Measurements from ENCODE around the gene LRP6. TPM values are rescaled to one million over a fixed set of nuclear protein-coding genes. Genes with fewer than 3 reads are reported as not detected.

Gene LRP6
- total RNA-seq, 1 experiment from 2014 or later: 62.4 TPM

DNA sequence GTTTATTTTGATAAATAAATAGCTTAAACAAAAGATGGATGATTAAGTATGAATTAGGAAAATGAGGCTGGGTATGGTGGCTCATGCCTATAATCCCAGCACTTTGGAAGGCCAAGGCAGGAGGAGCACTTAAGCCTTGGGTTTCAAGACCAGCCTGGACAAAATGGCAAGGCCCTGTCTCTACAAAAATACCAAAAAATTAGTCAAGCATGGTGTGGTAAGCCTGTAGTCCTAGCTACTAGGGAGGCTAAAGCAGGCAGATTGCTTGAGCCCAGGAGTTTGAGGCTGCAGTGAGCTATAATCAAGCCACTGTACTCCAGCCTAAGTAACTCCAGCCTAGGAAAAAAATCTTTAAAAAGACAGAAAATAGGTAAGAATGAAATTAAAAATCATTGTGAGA lies 100.1 kb downstream of the LRP6 start:
- Histone ChIP-seq H3K4me1 (ENCODE audit: insufficient read depth, low read length) (no peaks in the 10 kb centered on the region), H3K79me2 (ENCODE audit: insufficient read depth, low read length) (no peaks in the 10 kb centered on the region), H3K14ac (ENCODE audit: insufficient read depth, low read length) (no peak overlapping the region), H3K27me3 (ENCODE audit: insufficient read depth, low read length) (no peaks in the 10 kb centered on the region), H4K91ac (ENCODE audit: insufficient read length, low read depth, low read length) (no peak overlapping the region), H2BK20ac (ENCODE audit: low read depth, low read length, poor library complexity, severe bottlenecking) (no peak overlapping the region), H4K8ac (replicated peaks; ENCODE audit: insufficient read length, low read depth, low read length) (no peak overlapping the region), H3K4me2 (ENCODE audit: insufficient read depth, insufficient read length, low read length) (no peak overlapping the region), H2BK120ac (ENCODE audit: low read depth, low read length, poor library complexity, severe bottlenecking) (no peak overlapping the region), H2BK5ac (ENCODE audit: insufficient read length, low read length) (no peak overlapping the region), H3K23me2 (ENCODE audit: insufficient read length, low read depth, low read length, poor library complexity, severe bottlenecking) (no peaks in the 10 kb centered on the region), H3K9ac (ENCODE audit: extremely low read depth, insufficient read length, low read length) (no peak overlapping the region), H3K4ac (ENCODE audit: low read depth, low read length) (no peak overlapping the region), H2AFZ (ENCODE audit: low read length) (no peak overlapping the region), H4K5ac (ENCODE audit: insufficient read length, low read depth, low read length) (no peak overlapping the region), H4K20me1 (ENCODE audit: control insufficient read depth, insufficient read depth, insufficient read length) (no peaks in the 10 kb centered on the region), H3T11ph (ENCODE audit: low read length) (no peak overlapping the region), H3K23ac (ENCODE audit: insufficient read length, low read depth, low read length) (no peak overlapping the region), H2BK15ac (ENCODE audit: low read depth, low read length) (no peak overlapping the region), H3K56ac (ENCODE audit: insufficient read length, low read depth, low read length) (no peak overlapping the region), H2BK12ac (ENCODE audit: insufficient read length, low read depth, low read length) (no peak overlapping the region), H3K18ac (ENCODE audit: insufficient read length, low read depth, low read length) (no peak overlapping the region), H2AK5ac (ENCODE audit: insufficient read length, low read length) (no peak overlapping the region), H3K27ac (ENCODE audit: insufficient read length, low read depth, low read length) (no peak overlapping the region), H3K9me3 (ENCODE audit: control insufficient read depth, low read depth, low read length) (no peaks in the 10 kb centered on the region), H3K79me1 (ENCODE audit: insufficient read depth, low read depth, low read length, poor library complexity, severe bottlenecking) (no peaks in the 10 kb centered on the region)
- no peak for DNase-seq
- Mint-ChIP-seq H3K27ac (no peak overlapping the region), H3K9me3 (no peaks in the 10 kb centered on the region), H3K36me3 (ENCODE audit: insufficient read depth in 1 of 3, low read depth in 3 of 3) (peaks cover 14 to 33% (median 28%) of the 10 kb centered on the region in 3 experiments; a peak in 6 of 7 replicates), H3K27me3 (ENCODE audit: low read depth) (no peaks in the 10 kb centered on the region), H3K4me1 (peaks cover 0 to 4% of the 10 kb centered on the region in 2 experiments; a peak in 1 of 4 replicates), H3K4me3 (no peak overlapping the region)
- TF ChIP-seq, protein P1, sequence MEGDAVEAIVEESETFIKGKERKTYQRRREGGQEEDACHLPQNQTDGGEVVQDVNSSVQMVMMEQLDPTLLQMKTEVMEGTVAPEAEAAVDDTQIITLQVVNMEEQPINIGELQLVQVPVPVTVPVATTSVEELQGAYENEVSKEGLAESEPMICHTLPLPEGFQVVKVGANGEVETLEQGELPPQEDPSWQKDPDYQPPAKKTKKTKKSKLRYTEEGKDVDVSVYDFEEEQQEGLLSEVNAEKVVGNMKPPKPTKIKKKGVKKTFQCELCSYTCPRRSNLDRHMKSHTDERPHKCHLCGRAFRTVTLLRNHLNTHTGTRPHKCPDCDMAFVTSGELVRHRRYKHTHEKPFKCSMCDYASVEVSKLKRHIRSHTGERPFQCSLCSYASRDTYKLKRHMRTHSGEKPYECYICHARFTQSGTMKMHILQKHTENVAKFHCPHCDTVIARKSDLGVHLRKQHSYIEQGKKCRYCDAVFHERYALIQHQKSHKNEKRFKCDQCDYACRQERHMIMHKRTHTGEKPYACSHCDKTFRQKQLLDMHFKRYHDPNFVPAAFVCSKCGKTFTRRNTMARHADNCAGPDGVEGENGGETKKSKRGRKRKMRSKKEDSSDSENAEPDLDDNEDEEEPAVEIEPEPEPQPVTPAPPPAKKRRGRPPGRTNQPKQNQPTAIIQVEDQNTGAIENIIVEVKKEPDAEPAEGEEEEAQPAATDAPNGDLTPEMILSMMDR (conservative IDR thresholded peaks at IDR 0.05): no peak
